Activated CD4-positive, alpha-beta T cell treated with anti-CD3 and anti-CD28 coated beads, Interleukin-2, amount 10 ng/mL, durations not matched to agents 7 days and 5 days (primary cell): ENCODE results near the gene DCLRE1B. TPM values are rescaled to one million over a fixed set of nuclear protein-coding genes. Genes with fewer than 3 reads are reported as not detected.

ENCODE experiments used
- CTCF ChIA-PET: fragments of 350-600 bp; sonication (Branson Sonifier 250); formaldehyde crosslinking; loops from one replicate; lab custom pipeline; 2021; ENCODE audit warnings: antibody characterized with exemption; lab: Charles Lee
- POLR2A ChIA-PET: fragments of 350-600 bp; sonication (Branson Sonifier 250); formaldehyde crosslinking; loops from one replicate; lab custom pipeline; 2021; ENCODE audit warnings: antibody characterized with exemption; lab: Charles Lee
- DNase-seq: peaks from one replicate; pipeline ENCODE4 v3.0.0-alpha.2; 2020
- H3K27ac Mint-ChIP-seq: one replicate; pipeline ENCODE4 v1.8.0; 2021; ENCODE audit warnings: mild to moderate bottlenecking, moderate library complexity, mixed read lengths
- H3K27me3 Mint-ChIP-seq: one replicate; pipeline ENCODE4 v1.8.0; 2021; ENCODE audit warnings: mixed read lengths
- H3K36me3 Mint-ChIP-seq: one replicate; pipeline ENCODE4 v1.8.0; 2021; ENCODE audit warnings: low read depth, mixed read lengths
- H3K4me1 Mint-ChIP-seq: one replicate; pipeline ENCODE4 v1.8.0; 2021; ENCODE audit warnings: mixed read lengths
- H3K4me3 Mint-ChIP-seq: one replicate; pipeline ENCODE4 v1.8.0; 2021; ENCODE audit warnings: mild to moderate bottlenecking, moderate library complexity, mixed read lengths
- H3K9me3 Mint-ChIP-seq: one replicate; pipeline ENCODE4 v1.8.0; 2021; ENCODE audit warnings: mixed read lengths
- total RNA-seq, 2 experiments: library from RNA; stranded (reverse); gene quantifications; one replicate each; pipeline ENCODE4 v1.2.3, GENCODE V29; 2021

The DCLRE1B gene
- total RNA-seq, 2 experiments from 2014 or later, result 16.2 to 19.4 TPM

GRCh38 chr1:113871597-113872113 is 33.5 kb upstream of the DCLRE1B start, which contains the start of gene PTPN22:
Gene PTPN22, minus strand, starts transcription at chr1:113871712.
- ChIA-PET POLR2A (interaction anchor here (0.9 kb wide), 1 partner anchor 32 kb away, joined by 3 read pairs; the partner anchor contains the start of gene AP4B1), CTCF (no interaction called here)

GRCh38 chr1:113872219-113872935 is 32.7 kb upstream of the DCLRE1B start:
- Mint-ChIP-seq H3K27me3 (no peaks in the 10 kb centered on the region), H3K4me1 (peaks cover 72% of the 10 kb centered on the region), H3K36me3 (peaks cover 34% of the 10 kb centered on the region), H3K27ac (peak overlapping the region; percentile 98), H3K9me3 (peaks cover 4% of the 10 kb centered on the region), H3K4me3 (peak overlapping the region; percentile 92)
- DNase-seq, result peak; percentile 18
- ChIA-PET POLR2A (interaction anchor here (0.9 kb wide), 1 partner anchor 32 kb away, joined by 3 read pairs; the partner anchor contains the start of gene AP4B1), CTCF (no interaction called here)

More at GRCh38 chr1:113871597-113872113, 33.5 kb upstream of the DCLRE1B start, which contains the start of gene PTPN22:
- peaks cover 73% of the 10 kb centered on the region for H3K4me1 Mint-ChIP-seq
- H3K27ac Mint-ChIP-seq, result peak within 1 kb of the TSS; percentile 98
- peak within 1 kb of the TSS; percentile 92 for H3K4me3 Mint-ChIP-seq
- DNase-seq, result peak; percentile 90
- H3K27me3 Mint-ChIP-seq, result no peaks in the 10 kb centered on the region
- H3K9me3 Mint-ChIP-seq, result no peaks in the 10 kb centered on the region
- peaks cover 36% of the 10 kb centered on the region for H3K36me3 Mint-ChIP-seq

- CTCF ChIA-PET, result interaction anchor here (0.9 to 2.2 kb wide), 5 partner anchors 10 to 50 kb away, joined by 3 to 7 read pairs (median 3); no protein-coding TSS in a partner anchor
- DNase-seq, result no peak
- peak overlapping the region; percentile 75 for H3K27ac Mint-ChIP-seq
- no peaks in the 10 kb centered on the region for H3K27me3 Mint-ChIP-seq
- H3K9me3 Mint-ChIP-seq, result peaks cover 4% of the 10 kb centered on the region
- peaks cover 63% of the 10 kb centered on the region for H3K4me1 Mint-ChIP-seq
- peaks cover 21% of the 10 kb centered on the region for H3K36me3 Mint-ChIP-seq
- H3K4me3 Mint-ChIP-seq, result no peak overlapping the region
- POLR2A ChIA-PET, result interaction anchor here (1.2 kb wide), 1 partner anchor 30 kb away, joined by 4 read pairs; the partner anchor contains the start of gene AP4B1
These were observed 30.9 kb upstream of the DCLRE1B start for GRCh38 chr1:113874012-113874879.

GRCh38 chr1:113875714-113876113 is 29.4 kb upstream of the DCLRE1B start:
- peaks cover 5% of the 10 kb centered on the region for H3K9me3 Mint-ChIP-seq
- no peaks in the 10 kb centered on the region for H3K27me3 Mint-ChIP-seq
- CTCF ChIA-PET, result interaction anchor here (0.8 to 2.2 kb wide), 9 partner anchors 12 to 65 kb away, joined by 3 to 7 read pairs (median 5); partner anchors contain the start of genes AP4B1 and BCL2L15
- peaks cover 65% of the 10 kb centered on the region for H3K4me1 Mint-ChIP-seq
- H3K27ac Mint-ChIP-seq, result no peak overlapping the region
- peaks cover 16% of the 10 kb centered on the region for H3K36me3 Mint-ChIP-seq
- POLR2A ChIA-PET, result interaction anchor here (1.5 kb wide), 1 partner anchor 28 kb away, joined by 6 read pairs; no protein-coding TSS in a partner anchor
- H3K4me3 Mint-ChIP-seq, result no peak overlapping the region
- DNase-seq, result no peak

- Mint-ChIP-seq H3K4me3 (no peak overlapping the region), H3K27me3 (no peaks in the 10 kb centered on the region), H3K9me3 (peaks cover 5% of the 10 kb centered on the region), H3K4me1 (peaks cover 70% of the 10 kb centered on the region), H3K36me3 (peaks cover 16% of the 10 kb centered on the region), H3K27ac (no peak overlapping the region)
- ChIA-PET POLR2A (interaction anchor here (1.5 kb wide), 1 partner anchor 28 kb away, joined by 6 read pairs; no protein-coding TSS in a partner anchor), CTCF (interaction anchor here (0.8 to 2.2 kb wide), 9 partner anchors 12 to 64 kb away, joined by 3 to 7 read pairs (median 5); partner anchors contain the start of genes AP4B1 and BCL2L15)
- DNase-seq, result no peak
These were observed 28.9 kb upstream of the DCLRE1B start for GRCh38 chr1:113876176-113876575.

GRCh38 chr1:113879739-113880038 is 25.4 kb upstream of the DCLRE1B start:
- Mint-ChIP-seq H3K4me3 (no peak overlapping the region), H3K4me1 (peaks cover 51% of the 10 kb centered on the region), H3K9me3 (peaks cover 5% of the 10 kb centered on the region), H3K27me3 (no peaks in the 10 kb centered on the region), H3K36me3 (peaks cover 16% of the 10 kb centered on the region), H3K27ac (peak overlapping the region; percentile 37)
- no peak for DNase-seq
- ChIA-PET POLR2A (no interaction called here), CTCF (interaction anchor here (1.1 to 2.9 kb wide), 5 partner anchors 9 to 24 kb away, joined by 3 to 10 read pairs (median 4); no protein-coding TSS in a partner anchor)

GRCh38 chr1:113881661-113882060 is 23.5 kb upstream of the DCLRE1B start:
- peaks cover 42% of the 10 kb centered on the region for H3K4me1 Mint-ChIP-seq
- H3K9me3 Mint-ChIP-seq, result peaks cover 5% of the 10 kb centered on the region
- H3K4me3 Mint-ChIP-seq, result no peak overlapping the region
- no peak for DNase-seq
- H3K27ac Mint-ChIP-seq, result peak overlapping the region; percentile 66
- no peaks in the 10 kb centered on the region for H3K27me3 Mint-ChIP-seq
- H3K36me3 Mint-ChIP-seq, result peaks cover 16% of the 10 kb centered on the region
- ChIA-PET POLR2A (no interaction called here), CTCF (interaction anchor here (1.7 to 2.9 kb wide), 4 partner anchors 9 to 50 kb away, joined by 5 to 10 read pairs (median 6); no protein-coding TSS in a partner anchor)

- POLR2A ChIA-PET, result no interaction called here
- H3K4me1 Mint-ChIP-seq, result peaks cover 26% of the 10 kb centered on the region
- H3K4me3 Mint-ChIP-seq, result no peak overlapping the region
- no peak for DNase-seq
- H3K27me3 Mint-ChIP-seq, result no peaks in the 10 kb centered on the region
- H3K36me3 Mint-ChIP-seq, result peaks cover 10% of the 10 kb centered on the region
- CTCF ChIA-PET, result interaction anchor here (0.6 to 1.6 kb wide), 3 partner anchors 12 to 722 kb away, joined by 3 to 7 read pairs (median 5); no protein-coding TSS in a partner anchor
- no peak overlapping the region for H3K27ac Mint-ChIP-seq
- H3K9me3 Mint-ChIP-seq, result no peaks in the 10 kb centered on the region
These were observed 18.4 kb upstream of the DCLRE1B start for GRCh38 chr1:113886417-113887401.

- ChIA-PET POLR2A (no interaction called here), CTCF (interaction anchor here (1.0 to 1.6 kb wide), 2 partner anchors 12 to 18 kb away, joined by 3 to 7 read pairs; no protein-coding TSS in a partner anchor)
- peaks cover 10% of the 10 kb centered on the region for H3K36me3 Mint-ChIP-seq
- peaks cover 24% of the 10 kb centered on the region for H3K4me1 Mint-ChIP-seq
- no peak for DNase-seq
- H3K27me3 Mint-ChIP-seq, result no peaks in the 10 kb centered on the region
- H3K9me3 Mint-ChIP-seq, result no peaks in the 10 kb centered on the region
- H3K4me3 Mint-ChIP-seq, result no peak within 1 kb of the TSS
- H3K27ac Mint-ChIP-seq, result no peak within 1 kb of the TSS
These were observed 17.5 kb upstream of the DCLRE1B start, which contains the start of gene BCL2L15 for GRCh38 chr1:113887402-113888175. Gene BCL2L15, minus strand, starts transcription at chr1:113887581. Its CDS starts 206 bp downstream, at chr1:113887375.

- Mint-ChIP-seq H3K36me3 (peaks cover 25% of the 10 kb centered on the region), H3K9me3 (no peaks in the 10 kb centered on the region)
- CTCF ChIA-PET, result interaction anchor here (0.6 to 2.1 kb wide), 3 partner anchors 9 to 478 kb away, joined by 3 to 8 read pairs (median 7); no protein-coding TSS in a partner anchor
These were observed 14.3 kb upstream of the DCLRE1B start for GRCh38 chr1:113890816-113891215.

More at GRCh38 chr1:113890816-113891215, 14.3 kb upstream of the DCLRE1B start:
- no peak for DNase-seq
- Mint-ChIP-seq H3K27me3 (no peaks in the 10 kb centered on the region), H3K4me1 (peaks cover 24% of the 10 kb centered on the region), H3K27ac (no peak overlapping the region), H3K4me3 (no peak overlapping the region)
- POLR2A ChIA-PET, result no interaction called here
